Transverse colon (tissue), 4 donors: ENCODE data around the gene ENAH. TPM values are rescaled to one million over a fixed set of nuclear protein-coding genes. Genes with fewer than 3 reads are reported as not detected.
"Not testable (repeated sequence)": the region's sequence is repeated elsewhere in the genome, so short reads cannot be mapped to it uniquely, and the experiment has no call there.

Experiments used
- DNase-seq: peaks from one replicate; pipeline ENCODE4 v3.0.0-alpha.2; 2019
- H3K27ac ChIP-seq, 4 donors: fragments of 200-600 bp; sonication (generic); 2 replicates each; pipeline ENCODE4 v1.5.1; 2016 to 2018; ENCODE audit warnings: inconsistent platforms in 4 of 4
- H3K27me3 ChIP-seq: fragments of 200-600 bp; sonication (generic); 2 replicates; pipeline ENCODE4 v1.5.1; 2017; ENCODE audit warnings: inconsistent platforms
- H3K36me3 ChIP-seq, 4 donors: fragments of 200-600 bp; sonication (generic); 2 replicates each; pipeline ENCODE4 v1.5.1; 2017 to 2019; ENCODE audit warnings: inconsistent platforms in 4 of 4
- H3K4me1 ChIP-seq, 4 donors: fragments of 200-600 bp; sonication (generic); 2 replicates each; pipeline ENCODE4 v1.5.1; 2017 to 2020; ENCODE audit warnings: inconsistent platforms in 4 of 4
- H3K4me3 ChIP-seq, 4 donors: fragments of 200-600 bp; sonication (generic); 1 replicate in 1 of 4; 2 replicates in 3 of 4; pipeline versions ENCODE4 v1.5.1 to v1.6.1; 2017 to 2019; ENCODE audit warnings: inconsistent platforms in 4 of 4
- H3K9me3 ChIP-seq, 2 donors: fragments of 200-600 bp; sonication (generic); 2 replicates each; pipeline ENCODE4 v1.5.1; 2017 to 2019; ENCODE audit warnings: inconsistent platforms in 2 of 2
- EP300 ChIP-seq: sonication (generic); formaldehyde crosslinking; IDR thresholded peaks from one replicate; pipeline ENCODE4 v1.6.1; 2017; ENCODE audit warnings: antibody characterized with exemption, low read depth
- POLR2A ChIP-seq: fragments of 450-650 bp; IDR thresholded peaks from one replicate; pipeline ENCODE4 v1.6.1; 2016; ENCODE audit warnings: antibody characterized with exemption, mild to moderate bottlenecking, moderate library complexity
- POLR2AphosphoS5 ChIP-seq, 3 donors: sonication (generic); formaldehyde crosslinking; IDR thresholded peaks; one replicate each; pipeline ENCODE4 v1.6.1; 2016; ENCODE audit warnings: antibody characterized with exemption in 3 of 3
- WGBS, 2 donors: methylation state at CpG; one replicate each; pipeline ENCODE4 v1.1.5; 2018; ENCODE audit warnings: low coverage in 1 of 2; 5-methylcytosine and 5-hydroxymethylcytosine counted together
- in situ Hi-C, 4 donors: fragments of 200-750 bp; cut with MboI; loops; one replicate each; pipeline versions ENCODE4 v1.15.0 to v1.15.1; 2017; ENCODE audit warnings: low sequenced_read_pairs in 3 of 4, low pct_ligation_motif_present in 1 of 4, low pct_unique_long_range_greater_than_20kb in 1 of 4
- intact Hi-C: fragments of 100-400 bp; cut with DNase I; formaldehyde crosslinking; loops from one replicate; pipeline ENCODE4 v1.15.1; 2023; ENCODE audit warnings: low total_unique reads
- total RNA-seq, 4 donors: library from RNA; depleted of rRNA; stranded (reverse); fragments of >200 nt; gene quantifications; one replicate each; pipeline ENCODE4 v1.1.0, GENCODE V29; 2016
- TF ChIP-seq, protein P1 (sequence below), 5 experiments: fragments of 200-600 bp in 3 of 5; fragments of 450-650 bp in 2 of 5; sonication (generic) in 3 of 5; IDR thresholded peaks; 1 replicate in 2 of 5; 2 replicates in 3 of 5; pipeline ENCODE4 v1.5.1; 2016 to 2017; ENCODE audit warnings: antibody characterized with exemption in 5 of 5, inconsistent platforms in 3 of 5, mild to moderate bottlenecking in 2 of 5, moderate library complexity in 1 of 5

Gene ENAH
- total RNA-seq, 4 donors from 2014 or later = 14.7 to 140 (median 33.9) TPM

DNA sequence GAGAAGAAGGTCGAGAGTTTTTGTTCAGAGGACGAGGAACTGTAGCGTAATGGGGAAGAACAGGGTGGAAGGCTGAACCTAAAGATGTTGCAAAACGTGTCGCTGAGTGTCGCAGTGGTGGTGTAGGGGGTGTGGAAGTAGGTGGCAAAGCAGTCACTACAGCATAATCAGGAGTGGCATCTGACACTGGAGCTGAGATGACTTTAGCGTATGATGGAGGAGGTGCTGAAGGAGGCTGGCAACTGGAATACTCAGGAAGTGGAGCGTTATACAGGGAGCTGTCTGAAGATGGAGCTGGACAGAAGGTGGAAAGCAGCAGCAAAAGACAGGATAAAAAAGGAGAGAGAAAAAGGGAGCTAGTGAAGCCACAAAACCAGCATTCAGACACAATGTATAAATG, 135.2 kb downstream of the ENAH start:
- peaks cover 0 to 7% (median 3%) of the 10 kb centered on the region in 4 donors for H3K4me1 ChIP-seq
- no peak for TF ChIP-seq EP300
- H3K9me3 ChIP-seq = no peaks in the 10 kb centered on the region
- intact Hi-C loops (no loop called here), in situ Hi-C loops (no loop called here)
- 81 to 93% methylated on average over 8 of the region's 8 CpGs for WGBS, 2 donors
- no peak overlapping the region for H3K27ac ChIP-seq
- H3K27me3 ChIP-seq = no peaks in the 10 kb centered on the region
- H3K36me3 ChIP-seq = no peaks in the 10 kb centered on the region
- no peak for DNase-seq
- H3K4me3 ChIP-seq = no peak overlapping the region

DNA sequence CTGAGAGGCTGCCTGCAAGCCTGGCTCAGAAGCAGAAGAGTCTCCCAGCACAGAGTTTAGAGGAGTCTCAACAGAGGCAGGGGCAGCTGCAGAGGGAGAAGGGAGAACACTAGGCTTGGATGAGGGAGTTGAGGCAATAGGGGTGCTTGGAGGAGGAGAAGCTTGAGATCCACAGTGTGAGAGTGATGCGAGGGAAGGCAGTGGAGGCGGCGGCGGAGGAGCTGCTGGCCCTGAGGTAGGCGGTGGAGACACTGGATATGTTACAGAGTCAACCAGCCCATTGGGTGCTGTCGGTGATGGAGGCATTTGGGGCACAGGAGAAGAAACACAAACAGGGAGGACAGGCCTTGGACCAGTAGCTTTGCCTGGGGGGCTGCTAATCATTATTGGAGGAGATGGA, 135.7 kb downstream of the ENAH start:
- Histone ChIP-seq H3K4me1 (peaks cover 0 to 3% (median under 1%) of the 10 kb centered on the region in 4 donors), H3K27ac (no peak overlapping the region), H3K9me3 (no peaks in the 10 kb centered on the region), H3K27me3 (no peaks in the 10 kb centered on the region), H3K36me3 (no peaks in the 10 kb centered on the region), H3K4me3 (no peak overlapping the region)
- TF ChIP-seq, protein P1, sequence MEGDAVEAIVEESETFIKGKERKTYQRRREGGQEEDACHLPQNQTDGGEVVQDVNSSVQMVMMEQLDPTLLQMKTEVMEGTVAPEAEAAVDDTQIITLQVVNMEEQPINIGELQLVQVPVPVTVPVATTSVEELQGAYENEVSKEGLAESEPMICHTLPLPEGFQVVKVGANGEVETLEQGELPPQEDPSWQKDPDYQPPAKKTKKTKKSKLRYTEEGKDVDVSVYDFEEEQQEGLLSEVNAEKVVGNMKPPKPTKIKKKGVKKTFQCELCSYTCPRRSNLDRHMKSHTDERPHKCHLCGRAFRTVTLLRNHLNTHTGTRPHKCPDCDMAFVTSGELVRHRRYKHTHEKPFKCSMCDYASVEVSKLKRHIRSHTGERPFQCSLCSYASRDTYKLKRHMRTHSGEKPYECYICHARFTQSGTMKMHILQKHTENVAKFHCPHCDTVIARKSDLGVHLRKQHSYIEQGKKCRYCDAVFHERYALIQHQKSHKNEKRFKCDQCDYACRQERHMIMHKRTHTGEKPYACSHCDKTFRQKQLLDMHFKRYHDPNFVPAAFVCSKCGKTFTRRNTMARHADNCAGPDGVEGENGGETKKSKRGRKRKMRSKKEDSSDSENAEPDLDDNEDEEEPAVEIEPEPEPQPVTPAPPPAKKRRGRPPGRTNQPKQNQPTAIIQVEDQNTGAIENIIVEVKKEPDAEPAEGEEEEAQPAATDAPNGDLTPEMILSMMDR (IDR thresholded peaks at IDR 0.05) = no peak
- TF ChIP-seq EP300 (no peak), POLR2A (no peak), POLR2AphosphoS5 (IDR thresholded peaks at IDR 0.05) (no peak)
- no peak for DNase-seq
- intact Hi-C loops (no loop called here), in situ Hi-C loops (no loop called here)
- 94 to 96% methylated on average over 5 to 6 of the region's 6 CpGs for WGBS, 2 donors

DNA sequence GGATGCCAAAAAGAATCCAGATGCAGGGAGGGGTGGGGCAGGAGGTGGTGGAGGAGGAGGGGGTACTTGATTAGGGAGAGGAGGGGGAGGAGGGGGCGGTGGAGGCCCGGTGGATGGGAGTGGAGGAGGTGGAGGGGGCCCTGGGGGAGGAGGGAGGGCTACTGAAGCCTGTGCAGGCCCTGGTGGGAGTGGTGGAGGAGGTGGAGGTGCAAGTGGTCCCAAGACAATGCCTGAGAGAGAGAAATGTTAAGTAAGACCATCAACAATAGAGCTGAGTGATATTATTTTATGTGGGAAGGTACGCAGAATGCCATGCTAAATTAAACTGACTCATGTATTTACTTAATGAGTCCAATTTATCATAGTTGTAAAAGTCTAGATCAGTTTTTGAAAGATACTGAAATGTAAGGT, 138.2 kb downstream of the ENAH start:
- H3K4me1 ChIP-seq = no peaks in the 10 kb centered on the region
- no peaks in the 10 kb centered on the region for H3K36me3 ChIP-seq
- H3K27ac ChIP-seq = peak overlapping the region in 1 of 4 donors; percentile 5
- no peak for DNase-seq
- TF ChIP-seq POLR2A = no peak
- TF ChIP-seq, protein P1 (IDR thresholded peaks at IDR 0.05) = no peak
- no peak for TF ChIP-seq POLR2AphosphoS5 (IDR thresholded peaks at IDR 0.05)
- no peak for TF ChIP-seq EP300
- no peaks in the 10 kb centered on the region for H3K27me3 ChIP-seq
- 65 to 78% methylated on average over 1 to 3 of the region's 3 CpGs for WGBS, 2 donors
- intact Hi-C loops (no loop called here), in situ Hi-C loops (no loop called here)
- H3K9me3 ChIP-seq = no peaks in the 10 kb centered on the region
- no peak overlapping the region for H3K4me3 ChIP-seq

DNA sequence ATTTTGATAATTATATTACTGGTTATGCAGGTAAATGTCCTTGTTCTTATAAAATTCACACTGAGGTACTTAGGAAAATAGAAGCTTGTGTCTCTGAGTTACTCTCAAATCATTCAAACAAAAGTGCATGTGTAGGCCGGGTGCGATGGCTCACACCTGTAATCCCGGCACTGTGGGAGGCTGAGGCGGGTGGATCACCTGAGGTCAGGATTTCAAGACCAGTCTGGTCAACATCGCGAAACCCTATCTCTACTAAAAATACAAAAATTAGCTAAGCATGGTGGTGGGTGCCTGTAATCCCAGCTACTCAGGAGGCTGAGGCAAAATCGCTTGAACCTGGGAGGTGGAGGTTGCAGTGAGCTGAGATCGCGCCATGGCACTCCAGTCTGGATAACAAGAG, 139.3 kb downstream of the ENAH start:
- 89 to 97% methylated on average over 3 to 9 of the region's 9 CpGs for WGBS, 2 donors
- intact Hi-C loops, DNase-seq: not testable (repeated sequence)

DNA sequence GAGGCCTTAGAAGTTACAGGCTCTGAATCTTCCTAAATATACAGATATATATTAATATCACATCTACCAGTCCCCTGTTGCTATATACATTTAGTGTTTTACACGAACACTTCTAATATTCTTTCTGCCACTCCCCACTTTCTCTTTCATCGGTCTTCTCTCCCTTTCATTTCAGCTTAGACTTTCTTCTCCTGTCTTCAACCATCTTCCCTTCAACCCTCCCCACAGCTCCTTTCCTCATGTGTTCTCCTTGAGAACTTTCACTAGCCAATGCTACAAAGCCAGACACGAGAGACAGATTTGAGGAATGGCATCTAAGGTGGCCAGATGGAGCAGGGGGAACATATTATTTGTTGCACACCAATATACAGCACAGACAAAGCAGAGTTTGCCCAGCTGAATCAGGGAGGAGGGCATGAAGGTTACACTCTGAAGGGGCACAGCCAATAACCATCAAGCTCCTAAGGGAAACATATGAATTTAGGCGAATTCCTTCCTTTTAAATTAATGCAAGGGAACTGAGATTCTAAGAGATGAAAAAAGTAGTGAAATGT, 141.0 kb downstream of the ENAH start:
- Histone ChIP-seq H3K4me1 (peaks cover 0 to 18% (median 1%) of the 10 kb centered on the region in 4 donors), H3K27ac (no peak overlapping the region), H3K4me3 (no peak overlapping the region), H3K27me3 (no peaks in the 10 kb centered on the region), H3K9me3 (no peaks in the 10 kb centered on the region), H3K36me3 (no peaks in the 10 kb centered on the region)
- in situ Hi-C loops (no loop called here), intact Hi-C loops (no loop called here)
- TF ChIP-seq EP300 (no peak), POLR2A (no peak), POLR2AphosphoS5 (IDR thresholded peaks at IDR 0.05) (no peak)
- TF ChIP-seq, protein P1 (IDR thresholded peaks at IDR 0.05) = no peak
- no peak for DNase-seq
- 73 to 95% methylated on average over 3 to 4 of the region's 4 CpGs for WGBS, 2 donors

More for the DNA sequence above, 139.3 kb downstream of the ENAH start:
- in situ Hi-C loops, H3K27ac ChIP-seq, H3K4me3 ChIP-seq, H3K36me3 ChIP-seq, H3K9me3 ChIP-seq, H3K27me3 ChIP-seq: not testable (repeated sequence)
- peaks cover 0 to 10% (median 1%) of the 10 kb centered on the region in 4 donors for H3K4me1 ChIP-seq

DNA sequence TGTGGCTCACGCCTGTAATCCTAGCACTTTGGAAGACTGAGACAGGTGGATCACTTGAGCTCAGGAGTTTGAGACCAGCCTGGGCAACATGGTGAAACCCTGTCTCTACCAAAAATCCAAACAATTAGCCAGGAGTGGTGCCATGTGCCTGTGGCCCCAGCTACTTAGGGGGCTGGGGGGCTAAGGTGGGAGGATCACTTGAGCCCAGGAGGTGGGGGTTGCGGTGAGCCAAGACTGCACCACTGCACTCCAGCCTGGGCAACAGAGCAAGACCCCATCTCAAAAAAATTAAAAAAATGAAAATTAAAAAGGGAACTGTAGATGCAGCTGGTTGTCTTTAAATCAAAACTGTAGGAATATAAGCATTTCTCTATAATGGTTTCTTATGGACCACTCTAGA, 142.2 kb downstream of the ENAH start:
- H3K27ac ChIP-seq, intact Hi-C loops, H3K9me3 ChIP-seq, H3K4me3 ChIP-seq, H3K36me3 ChIP-seq, in situ Hi-C loops, DNase-seq, H3K27me3 ChIP-seq: not testable (repeated sequence)
- H3K4me1 ChIP-seq = peaks cover 0 to 18% (median 1%) of the 10 kb centered on the region in 4 donors
- WGBS, 2 donors = 93% methylated on average over 2 of the region's 2 CpGs; no CpG with 5 or more reads in 1 of the 2 donors
